K562 treated with DMSO at 1 percent for 48 hours (cell line): ENCODE data around the gene PLD3. TPM values are rescaled to one million over a fixed set of nuclear protein-coding genes. Genes with fewer than 3 reads are reported as not detected.

ENCODE experiments used
- total RNA-seq: library from RNA; unstranded; fragments of 300-600 nt; gene quantifications from 2 replicates; pipeline ENCODE4 v1.2.3, GENCODE V29; 2022; ENCODE audit warnings: low replicate concordance; ENCODE audit errors: extremely low read depth

Gene PLD3
- 354 TPM in 1 of 2 replicates, not detected in the other for total RNA-seq

GRCh38 chr19:40348125-40348913 lies at the start of gene PLD3, which contains the start of gene C19orf47:
TSS of gene PLD3 (plus strand) at chr19:40348695. CDS start at chr19:40366484, 17,789 bp downstream.
TSS of gene C19orf47 (minus strand) at chr19:40348397. CDS start at chr19:40341857, 6,540 bp downstream.

GRCh38 chr19:40390084-40390742 lies 41.7 kb downstream of the PLD3 start, which contains the start of gene HIPK4:
TSS of gene HIPK4 (minus strand) at chr19:40390181. CDS start at chr19:40389902, 279 bp downstream.

GRCh38 chr19:40413291-40413845 lies 64.9 kb downstream of the PLD3 start, which contains the start of gene PRX:
TSS of gene PRX (minus strand) at chr19:40413378. CDS start at chr19:40407932, 5,446 bp downstream.

GRCh38 chr19:40425450-40426287 lies 77.2 kb downstream of the PLD3 start, which contains the start of gene SERTAD1:
TSS of gene SERTAD1 (minus strand) at chr19:40425992. CDS start at chr19:40423546, 2,446 bp downstream.

Other genes starting within 250 kb of the PLD3 start
- not detected in 2 replicates for gene MAP3K10, start 157.3 kb upstream of the PLD3 start, total RNA-seq
- gene TTC9B, start 130.3 kb upstream of the PLD3 start, total RNA-seq: not detected in 2 replicates
- gene CCNP, start 122.0 kb upstream of the PLD3 start, total RNA-seq: not detected in 2 replicates
- not detected in 2 replicates for gene AKT2, start 63.4 kb upstream of the PLD3 start, total RNA-seq
- gene C19orf47, start 298 bp upstream of the PLD3 start, total RNA-seq: not detected in 2 replicates
- not detected in 2 replicates for gene HIPK4, start 41.5 kb downstream of the PLD3 start, total RNA-seq
- not detected in 2 replicates for gene PRX, start 64.7 kb downstream of the PLD3 start, total RNA-seq
- gene SERTAD1, start 77.3 kb downstream of the PLD3 start, total RNA-seq: not detected in 2 replicates
- not detected in 2 replicates for gene SERTAD3, start 95.6 kb downstream of the PLD3 start, total RNA-seq
- gene BLVRB, start 117.0 kb downstream of the PLD3 start, total RNA-seq: 1,633 TPM in 1 of 2 replicates, not detected in the other
- gene SPTBN4, start 118.3 kb downstream of the PLD3 start, total RNA-seq: not detected in 2 replicates
- gene SHKBP1, start 228.2 kb downstream of the PLD3 start, total RNA-seq: not detected in 2 replicates